WTC11 (cell line): Measurements from ENCODE around the gene SULT1C3. TPM values are rescaled to one million over a fixed set of nuclear protein-coding genes. Genes with fewer than 3 reads are reported as not detected.

Source experiments
- ATAC-seq: fragments of 200-7000 bp; cut with Tn5 transposase; 2 replicates; pipeline ENCODE4 v1.10.0; 2021; ENCODE audit warnings: mild to moderate bottlenecking, moderate library complexity
- CTCF ChIA-PET: fragments of 300-600 bp; sonication (Branson Sonifier 250); formaldehyde crosslinking; loops from one replicate; lab custom pipeline; 2021; ENCODE audit warnings: antibody characterized with exemption; lab: Charles Lee
- POLR2A ChIA-PET: fragments of 350-600 bp; sonication (Branson Sonifier 250); formaldehyde crosslinking; loops from one replicate; lab custom pipeline; 2021; ENCODE audit warnings: antibody characterized with exemption; lab: Charles Lee
- DNase-seq: peaks from one replicate; pipeline ENCODE4 v3.0.0; 2021; ENCODE audit warnings: low spot score
- H3K27ac Mint-ChIP-seq: 2 replicates; pipeline ENCODE4 v1.8.0; 2021; ENCODE audit warnings: mixed read lengths
- H3K27me3 Mint-ChIP-seq: 2 replicates; pipeline ENCODE4 v1.8.0; 2021; ENCODE audit warnings: low read depth, mild to moderate bottlenecking, moderate library complexity, mixed read lengths
- H3K36me3 Mint-ChIP-seq: 2 replicates; pipeline ENCODE4 v1.8.0; 2021; ENCODE audit warnings: mixed read lengths
- H3K4me1 Mint-ChIP-seq: 2 replicates; pipeline ENCODE4 v1.8.0; 2022; ENCODE audit warnings: mixed read lengths
- H3K4me3 Mint-ChIP-seq: 2 replicates; pipeline ENCODE4 v1.8.0; 2021; ENCODE audit warnings: mild to moderate bottlenecking, moderate library complexity, mixed read lengths
- H3K9me3 Mint-ChIP-seq: 2 replicates; pipeline ENCODE4 v1.8.0; 2021; ENCODE audit warnings: mixed read lengths
- AFF4 ChIP-seq: sonication (generic); formaldehyde crosslinking; IDR thresholded peaks from 2 replicates; pipeline ENCODE4 v1.8.1; 2023; ENCODE audit warnings: mild to moderate bottlenecking, missing genetic modification reagents, borderline replicate concordance
- AR ChIP-seq: fragments of 250-450 bp; sonication (Bioruptor Pico); IDR thresholded peaks from 2 replicates; pipeline ENCODE4 v1.9.0; 2021; ENCODE audit warnings: mild to moderate bottlenecking
- CDX4 ChIP-seq: fragments of 250-450 bp; sonication (Bioruptor Pico); IDR thresholded peaks from 2 replicates; pipeline ENCODE4 v1.9.0; 2021; ENCODE audit warnings: moderate library complexity, mild to moderate bottlenecking, inconsistent platforms, borderline replicate concordance
- CREM ChIP-seq: sonication (generic); formaldehyde crosslinking; IDR thresholded peaks from 2 replicates; pipeline ENCODE4 v1.8.1; 2022; ENCODE audit warnings: mild to moderate bottlenecking, missing genetic modification reagents, moderate library complexity
- ELF4 ChIP-seq: sonication (generic); formaldehyde crosslinking; IDR thresholded peaks from 2 replicates; pipeline ENCODE4 v1.8.1; 2022; ENCODE audit warnings: low read depth, mild to moderate bottlenecking, moderate library complexity, missing genetic modification reagents
- FOXK1 ChIP-seq: sonication (generic); formaldehyde crosslinking; IDR thresholded peaks from 2 replicates; pipeline ENCODE4 v1.8.0; 2022; ENCODE audit warnings: mild to moderate bottlenecking, moderate library complexity, missing genetic modification reagents
- GTF2I ChIP-seq: fragments of 250-450 bp; sonication (Bioruptor Pico); conservative IDR thresholded peaks from 2 replicates; pipeline ENCODE4 v1.4.0; 2021; ENCODE audit warnings: mild to moderate bottlenecking
- IRF2 ChIP-seq: sonication (generic); formaldehyde crosslinking; IDR thresholded peaks from 2 replicates; pipeline ENCODE4 v1.8.0; 2022; ENCODE audit warnings: low read depth, missing genetic modification reagents, borderline replicate concordance
- JAZF1 ChIP-seq: fragments of 250-450 bp; sonication (Bioruptor Pico); IDR thresholded peaks from 2 replicates; pipeline ENCODE4 v1.9.0; 2021; ENCODE audit warnings: moderate library complexity, mild to moderate bottlenecking, inconsistent platforms
- KAT7 ChIP-seq: sonication (generic); formaldehyde crosslinking; IDR thresholded peaks from 2 replicates; pipeline ENCODE4 v1.8.1; 2023; ENCODE audit warnings: missing genetic modification reagents, mild to moderate bottlenecking, borderline replicate concordance
- MAX ChIP-seq: sonication (generic); formaldehyde crosslinking; IDR thresholded peaks from 2 replicates; pipeline ENCODE4 v1.8.0; 2022; ENCODE audit warnings: mild to moderate bottlenecking, missing genetic modification reagents
- NFYB ChIP-seq: sonication (generic); formaldehyde crosslinking; conservative IDR thresholded peaks from 2 replicates; pipeline ENCODE4 v1.8.0; 2022; ENCODE audit warnings: low read depth, missing genetic modification reagents
- NR1H2 ChIP-seq: sonication (generic); formaldehyde crosslinking; IDR thresholded peaks from 2 replicates; pipeline ENCODE4 v1.9.0; 2021; ENCODE audit warnings: mild to moderate bottlenecking, moderate library complexity, missing genetic modification reagents
- NR2C2 ChIP-seq: sonication (generic); formaldehyde crosslinking; IDR thresholded peaks from 2 replicates; pipeline ENCODE4 v1.8.0; 2022; ENCODE audit warnings: mild to moderate bottlenecking, missing genetic modification reagents
- PREB ChIP-seq: sonication (generic); formaldehyde crosslinking; IDR thresholded peaks from 2 replicates; pipeline ENCODE4 v1.8.1; 2022; ENCODE audit warnings: mild to moderate bottlenecking, missing genetic modification reagents, moderate library complexity, borderline replicate concordance
- PRRX2 ChIP-seq: fragments of 250-450 bp; sonication (Bioruptor Pico); IDR thresholded peaks from 2 replicates; pipeline ENCODE4 v1.8.0; 2021; ENCODE audit warnings: mild to moderate bottlenecking
- TCF7 ChIP-seq: sonication (generic); formaldehyde crosslinking; IDR thresholded peaks from 2 replicates; pipeline ENCODE4 v1.8.0; 2022; ENCODE audit warnings: mild to moderate bottlenecking, low read depth, missing genetic modification reagents, moderate library complexity
- TEAD4 ChIP-seq: sonication (generic); formaldehyde crosslinking; IDR thresholded peaks from 2 replicates; pipeline ENCODE4 v1.8.0; 2022; ENCODE audit warnings: mild to moderate bottlenecking, missing genetic modification reagents
- ZNF425 ChIP-seq: fragments of 250-450 bp; sonication (Bioruptor Pico); conservative IDR thresholded peaks from 2 replicates; pipeline ENCODE4 v1.9.0; 2021; ENCODE audit warnings: mild to moderate bottlenecking
- ZNF532 ChIP-seq: fragments of 250-450 bp; sonication (Bioruptor Pico); IDR thresholded peaks from 2 replicates; pipeline ENCODE4 v1.9.0; 2021; ENCODE audit warnings: mild to moderate bottlenecking, borderline replicate concordance
- total RNA-seq: library from RNA; stranded (reverse); gene quantifications from 3 replicates; pipeline ENCODE4 v1.2.3, GENCODE V29; 2021

SULT1C3 gene
- total RNA-seq, 1 experiment from 2014 or later: not detected

GRCh38 chr2:108285616-108286015, 45.8 kb downstream of the SULT1C3 start:
- CTCF ChIA-PET: no interaction called here
- H3K4me3 Mint-ChIP-seq: no peak overlapping the region
- 0 out of 2 replicates have a peak, but pooled peaks cover 2% of the 10 kb centered on the region for H3K36me3 Mint-ChIP-seq

GRCh38 chr2:108287169-108287568, 47.4 kb downstream of the SULT1C3 start:
- ChIA-PET POLR2A (no interaction called here), CTCF (interaction anchor here (1.4 kb wide), 1 partner anchor 103 kb away, joined by 7 read pairs; no protein-coding TSS in a partner anchor)
- Mint-ChIP-seq H3K9me3 (peaks cover 26% of the 10 kb centered on the region), H3K4me1 (peaks cover 22% of the 10 kb centered on the region), H3K27me3 (no peaks in the 10 kb centered on the region), H3K4me3 (no peak overlapping the region), H3K36me3 (0 out of 2 replicates have a peak, but pooled peaks cover 2% of the 10 kb centered on the region), H3K27ac (peak overlapping the region; percentile 67)
- DNase-seq (no peak), ATAC-seq (no peak)
- TF ChIP-seq ZNF532 (CRISPR knock-in tag): no peak
- TF ChIP-seq AR (CRISPR knock-in tag): no peak
- no peak for TF ChIP-seq TEAD4 (CRISPR knock-in tag)
- TF ChIP-seq NFYB (CRISPR knock-in tag): no peak
- no peak for TF ChIP-seq AFF4 (CRISPR knock-in tag)
- no peak for TF ChIP-seq ELF4 (CRISPR knock-in tag)
- no peak for TF ChIP-seq CREM
- TF ChIP-seq PRRX2 (CRISPR knock-in tag): no peak
- no peak for TF ChIP-seq NR2C2
- TF ChIP-seq ZNF425 (CRISPR knock-in tag): no peak

More at GRCh38 chr2:108285616-108286015, 45.8 kb downstream of the SULT1C3 start:
- no peak for ATAC-seq
- TF ChIP-seq GTF2I (CRISPR knock-in tag) (no peak), KAT7 (no peak), TCF7 (CRISPR knock-in tag) (no peak), PREB (CRISPR knock-in tag) (no peak), NFYB (CRISPR knock-in tag) (no peak), CDX4 (CRISPR knock-in tag) (no peak), MAX (CRISPR knock-in tag) (no peak), FOXK1 (CRISPR knock-in tag) (no peak), NR1H2 (CRISPR knock-in tag) (no peak), IRF2 (CRISPR knock-in tag) (no peak), JAZF1 (CRISPR knock-in tag) (no peak)
- TF ChIP-seq, all 79 proteins: peak for 0
- peaks cover 21% of the 10 kb centered on the region for H3K9me3 Mint-ChIP-seq
- DNase-seq: no peak
- no peaks in the 10 kb centered on the region for H3K27me3 Mint-ChIP-seq
- no peak overlapping the region for H3K27ac Mint-ChIP-seq
- peaks cover 22% of the 10 kb centered on the region for H3K4me1 Mint-ChIP-seq
- POLR2A ChIA-PET: no interaction called here
